GM18519 (cell line): ENCODE data around the gene MAP4K1.
"Not testable (repeated sequence)": the region's sequence is repeated elsewhere in the genome, so short reads cannot be mapped to it uniquely, and the experiment has no call there.

ENCODE experiments used
- ATAC-seq: cut with Tn5 transposase; IDR thresholded peaks from one replicate; pipeline ENCODE4 v1.9.1; 2021; ENCODE audit warnings: mild to moderate bottlenecking, moderate library complexity; ENCODE audit not compliant: unreplicated experiment, low FRiP score

Gene MAP4K1

GRCh38 chr19:38629568-38629967 is 11.8 kb upstream of the MAP4K1 start:
- ATAC-seq: no peak

- no peak for ATAC-seq
Observed at GRCh38 chr19:38626401-38626800, 8.6 kb upstream of the MAP4K1 start.

- no peak for ATAC-seq
Observed at GRCh38 chr19:38624822-38625221, 7.1 kb upstream of the MAP4K1 start.

GRCh38 chr19:38619361-38620174 is 1.8 kb upstream of the MAP4K1 start:
- no peak for ATAC-seq

GRCh38 chr19:38618590-38619360 is 1.0 kb upstream of the MAP4K1 start, which contains the start of gene EIF3K:
TSS of gene EIF3K (plus strand) at chr19:38619188. CDS start at chr19:38619269, 81 bp downstream.
- peak; percentile 57 for ATAC-seq

- ATAC-seq: no peak
Observed at GRCh38 chr19:38617283-38617763, 430 bp downstream of the MAP4K1 start.

GRCh38 chr19:38616265-38616664 is 1.5 kb downstream of the MAP4K1 start:
- no peak for ATAC-seq

- ATAC-seq: no peak
Observed at GRCh38 chr19:38615007-38615581, 2.7 kb downstream of the MAP4K1 start.

GRCh38 chr19:38614289-38614688 is 3.5 kb downstream of the MAP4K1 start:
- no peak for ATAC-seq

- ATAC-seq: no peak
Observed at GRCh38 chr19:38606131-38606530, 11.6 kb downstream of the MAP4K1 start.

- ATAC-seq: not testable (repeated sequence)
Observed at GRCh38 chr19:38602856-38603255, 14.9 kb downstream of the MAP4K1 start.

- no peak for ATAC-seq
Observed at GRCh38 chr19:38599722-38600121, 18.0 kb downstream of the MAP4K1 start.

GRCh38 chr19:38597075-38597474 is 20.7 kb downstream of the MAP4K1 start:
- ATAC-seq: no peak

GRCh38 chr19:38596057-38596981 is 21.4 kb downstream of the MAP4K1 start:
- ATAC-seq: no peak

GRCh38 chr19:38592940-38593339 is 24.8 kb downstream of the MAP4K1 start:
- no peak for ATAC-seq

GRCh38 chr19:38588041-38588440 is 29.7 kb downstream of the MAP4K1 start:
- no peak for ATAC-seq

GRCh38 chr19:38587562-38587961 is 30.2 kb downstream of the MAP4K1 start:
- ATAC-seq: no peak

- ATAC-seq: no peak
Observed at GRCh38 chr19:38583985-38584305, 33.8 kb downstream of the MAP4K1 start.

GRCh38 chr19:38583219-38583984 is 34.4 kb downstream of the MAP4K1 start:
- ATAC-seq: no peak
